Mesodermal cell (in vitro differentiated cells): ENCODE data around the gene IRF2.

Experiments
- H3K27ac ChIP-seq: 2 replicates; pipeline ENCODE4 v1.7.0; 2013; ENCODE audit warnings: mild to moderate bottlenecking, low read depth, low read length, moderate library complexity; ENCODE audit not compliant: severe bottlenecking
- H3K36me3 ChIP-seq: 2 replicates; pipeline ENCODE4 v1.7.1; 2013; ENCODE audit warnings: mild to moderate bottlenecking, low read length, moderate library complexity; ENCODE audit not compliant: control insufficient read depth, insufficient read depth
- H3K4me1 ChIP-seq: one replicate; pipeline ENCODE4 v1.7.1; 2013; ENCODE audit warnings: mild to moderate bottlenecking, low read length; ENCODE audit not compliant: insufficient read depth, control insufficient read depth, poor library complexity, severe bottlenecking
- H3K4me3 ChIP-seq: 2 replicates; pipeline ENCODE4 v1.7.0; 2013; ENCODE audit warnings: low read length, control low read depth, mild to moderate bottlenecking; ENCODE audit not compliant: insufficient read depth, poor library complexity, severe bottlenecking; ENCODE audit errors: extremely low read depth
- H3K9me3 ChIP-seq: 2 replicates; pipeline ENCODE4 v1.7.1; 2013; ENCODE audit warnings: mild to moderate bottlenecking, low read length, moderate library complexity; ENCODE audit not compliant: control insufficient read depth
- WGBS, 2 experiments: methylation state at CpG; one replicate each; pipeline ENCODE4 v1.1.5; 2013; ENCODE audit warnings: missing lambda C conversion rate in 2 of 2; ENCODE audit not compliant: insufficient coverage in 2 of 2; 5-methylcytosine and 5-hydroxymethylcytosine counted together

Gene IRF2

DNA sequence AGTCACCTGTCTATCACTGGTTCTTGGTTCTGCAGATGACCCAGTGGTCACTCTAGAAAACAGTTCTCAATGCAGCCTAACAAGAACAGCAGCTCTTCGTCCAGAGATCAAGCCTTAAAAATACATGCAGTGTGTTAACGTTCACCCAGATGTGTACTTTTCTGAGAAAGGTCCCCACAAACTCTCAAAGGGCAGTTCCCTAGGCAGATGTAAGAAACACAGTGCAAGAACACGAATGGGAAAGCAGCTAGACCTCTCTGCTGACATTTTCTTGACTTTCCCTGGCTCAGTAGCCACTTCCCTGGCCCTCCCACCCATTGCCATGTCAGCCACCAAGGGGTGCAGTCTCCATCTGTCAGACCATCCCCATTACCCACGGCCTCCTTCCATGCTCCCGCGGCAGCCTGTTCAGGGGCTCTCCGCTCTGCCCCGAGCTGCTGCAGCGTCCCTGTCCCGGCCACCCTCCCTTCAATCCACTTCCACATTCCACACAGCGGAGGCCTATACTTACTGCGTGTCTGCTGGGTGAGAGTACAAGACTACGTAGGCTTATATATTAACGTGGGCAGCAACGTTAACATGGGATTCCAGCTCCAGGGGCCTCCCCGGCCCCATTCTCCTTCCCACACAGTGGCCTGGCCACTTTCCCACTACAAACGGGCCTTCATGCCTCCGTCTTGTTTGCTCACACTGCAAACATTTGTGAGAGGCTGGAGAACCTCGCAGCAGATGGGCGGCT, 34.3 kb downstream of the IRF2 start:
- WGBS, 2 experiments: 90 to 94% methylated on average over 19 to 20 of the region's 20 CpGs
- H3K9me3 ChIP-seq: no peaks in the 10 kb centered on the region
- no peak overlapping the region for H3K27ac ChIP-seq
- H3K4me1 ChIP-seq: peaks cover 18% of the 10 kb centered on the region
- no peaks in the 10 kb centered on the region for H3K36me3 ChIP-seq
- H3K4me3 ChIP-seq: no peak overlapping the region

DNA sequence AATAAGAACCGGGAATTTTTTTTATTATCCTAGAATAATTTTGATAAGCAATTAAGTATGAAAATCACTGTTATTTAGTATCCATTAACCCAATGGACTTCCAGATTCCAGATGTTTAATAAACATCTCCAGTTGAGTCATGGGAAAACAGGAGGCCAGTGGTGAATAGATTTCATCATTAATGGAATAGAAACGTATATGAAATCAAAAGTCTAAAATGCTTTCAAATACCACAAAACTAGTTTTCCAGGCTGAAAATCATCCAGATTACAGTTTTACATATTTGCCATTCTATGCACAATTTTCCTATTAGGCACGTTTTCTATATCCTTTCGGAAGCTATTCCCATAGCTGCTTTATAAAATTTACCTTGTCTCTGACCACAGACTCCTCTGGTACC, 35.0 kb downstream of the IRF2 start:
- no peak overlapping the region for H3K4me3 ChIP-seq

DNA sequence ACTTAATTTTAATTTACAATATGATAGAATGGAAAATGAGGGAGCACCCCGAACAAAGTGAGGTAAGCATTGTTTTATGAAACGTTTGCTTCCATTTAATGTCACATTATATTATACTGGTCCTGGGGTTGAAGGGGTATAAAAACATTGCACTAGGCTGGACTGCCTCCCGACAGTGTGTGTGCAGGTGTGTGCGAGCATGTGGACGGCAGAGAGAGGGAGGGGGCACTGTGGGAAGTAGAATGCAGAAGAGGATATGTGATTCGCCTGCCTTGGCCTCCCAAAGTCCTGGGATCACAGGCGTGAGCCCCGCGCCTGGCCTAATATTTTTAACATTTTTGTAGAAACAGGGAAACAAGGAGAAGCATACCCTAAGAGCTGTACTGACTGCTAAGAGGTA, 36.0 kb downstream of the IRF2 start:
- 89 to 95% methylated on average over 7 of the region's 9 CpGs for WGBS, 2 experiments
- no peak overlapping the region for H3K27ac ChIP-seq
- peaks cover 9% of the 10 kb centered on the region for H3K36me3 ChIP-seq
- peaks cover 18% of the 10 kb centered on the region for H3K4me1 ChIP-seq
- no peak overlapping the region for H3K4me3 ChIP-seq
- no peaks in the 10 kb centered on the region for H3K9me3 ChIP-seq

More for the DNA sequence above, 35.0 kb downstream of the IRF2 start:
- 88 to 100% methylated on average over 2 to 3 of the region's 4 CpGs for WGBS, 2 experiments
- no peak overlapping the region for H3K27ac ChIP-seq
- H3K9me3 ChIP-seq: no peaks in the 10 kb centered on the region
- peaks cover 18% of the 10 kb centered on the region for H3K4me1 ChIP-seq
- H3K36me3 ChIP-seq: peaks cover 3% of the 10 kb centered on the region

DNA sequence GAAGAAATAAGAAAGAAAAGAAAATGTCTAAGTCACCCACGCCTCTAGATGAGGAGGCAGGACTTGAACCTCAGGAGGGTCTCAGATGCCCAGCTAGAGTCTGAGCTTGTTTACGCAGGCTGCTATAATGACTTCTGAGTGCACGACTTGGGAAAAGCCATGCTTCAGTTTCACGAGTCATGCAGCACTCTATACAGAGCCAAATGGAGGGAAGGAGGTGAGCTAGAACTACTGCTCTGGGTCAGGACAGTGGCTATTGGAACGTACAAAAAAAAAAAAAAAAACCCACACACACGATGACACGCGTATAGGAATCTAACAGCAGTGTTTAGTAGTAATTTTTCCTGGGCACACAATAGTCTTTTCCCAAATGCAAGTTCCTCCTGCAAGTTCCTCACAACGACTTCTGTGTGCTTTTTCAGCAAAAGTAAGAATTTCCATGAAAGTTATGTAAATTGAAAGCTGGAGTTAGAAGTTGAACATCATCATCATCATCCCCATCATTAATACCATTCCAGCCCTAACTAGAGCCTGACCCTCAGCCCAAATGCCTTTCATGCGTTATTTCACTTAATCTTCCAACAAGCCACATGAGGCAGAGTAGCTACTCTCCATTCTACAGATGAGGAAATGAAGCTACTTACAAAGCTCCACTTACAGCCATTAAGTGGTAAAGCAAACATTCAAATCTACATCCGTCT, 36.6 kb downstream of the IRF2 start:
- Histone ChIP-seq H3K27ac (peak overlapping the region; percentile 23), H3K9me3 (no peaks in the 10 kb centered on the region), H3K4me1 (peaks cover 18% of the 10 kb centered on the region), H3K4me3 (no peak overlapping the region), H3K36me3 (peaks cover 9% of the 10 kb centered on the region)
- 74 to 79% methylated on average over 5 to 7 of the region's 11 CpGs for WGBS, 2 experiments

DNA sequence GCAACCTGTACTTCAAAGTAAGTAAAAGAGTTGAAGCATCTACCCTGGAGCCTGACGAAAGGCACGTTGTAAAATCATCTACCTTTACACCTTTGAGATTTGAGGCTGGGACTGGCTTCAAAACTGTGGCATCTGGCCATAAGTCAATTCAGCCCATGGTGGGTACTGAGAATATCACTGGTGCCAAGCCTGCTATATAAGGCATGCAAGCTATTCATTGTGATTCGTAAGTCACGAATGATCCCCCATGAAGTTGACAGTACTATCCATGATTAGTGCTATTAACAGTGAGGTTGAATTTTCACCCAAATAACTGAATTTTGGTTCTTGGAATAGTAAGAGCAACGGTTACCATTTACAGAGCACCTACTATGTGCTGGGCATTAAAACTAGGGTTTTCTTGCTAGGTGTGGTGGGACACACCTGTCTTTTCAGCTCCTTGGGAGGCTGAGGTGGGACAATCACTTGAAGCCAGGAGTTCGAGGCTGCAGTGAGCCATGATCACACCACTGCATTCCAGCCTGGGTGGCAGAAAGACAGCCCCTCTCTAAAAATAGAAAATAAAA, 39.8 kb downstream of the IRF2 start:
- H3K36me3 ChIP-seq: peaks cover 9% of the 10 kb centered on the region
- WGBS, 2 experiments: 50 to 69% methylated on average over 2 to 5 of the region's 6 CpGs
- no peak overlapping the region for H3K27ac ChIP-seq
- peaks cover 3% of the 10 kb centered on the region for H3K4me1 ChIP-seq
- H3K4me3 ChIP-seq: no peak overlapping the region
- no peaks in the 10 kb centered on the region for H3K9me3 ChIP-seq

DNA sequence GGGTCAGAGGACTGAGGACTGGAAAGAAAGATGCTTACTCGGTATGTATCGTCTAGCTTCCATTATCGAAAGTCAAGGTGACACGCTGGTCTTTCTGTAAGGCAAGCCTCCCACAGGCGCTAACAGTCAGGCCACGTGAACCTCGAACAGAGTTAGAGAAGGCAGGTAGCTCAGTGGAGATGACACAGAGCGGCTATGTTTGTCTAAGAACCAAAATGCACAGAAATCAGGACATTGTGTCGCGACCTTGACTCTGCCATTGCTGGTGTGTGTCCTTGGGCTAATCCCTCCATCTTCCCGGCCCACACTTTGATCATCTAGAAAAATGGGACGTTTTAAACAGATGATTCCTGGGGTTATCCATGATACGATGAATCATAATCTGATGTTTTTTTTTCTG, 40.3 kb downstream of the IRF2 start:
- Histone ChIP-seq H3K4me1 (peaks cover 3% of the 10 kb centered on the region), H3K36me3 (peaks cover 9% of the 10 kb centered on the region), H3K4me3 (no peak overlapping the region), H3K27ac (no peak overlapping the region), H3K9me3 (no peaks in the 10 kb centered on the region)
- 93 to 96% methylated on average over 12 of the region's 13 CpGs for WGBS, 2 experiments

DNA sequence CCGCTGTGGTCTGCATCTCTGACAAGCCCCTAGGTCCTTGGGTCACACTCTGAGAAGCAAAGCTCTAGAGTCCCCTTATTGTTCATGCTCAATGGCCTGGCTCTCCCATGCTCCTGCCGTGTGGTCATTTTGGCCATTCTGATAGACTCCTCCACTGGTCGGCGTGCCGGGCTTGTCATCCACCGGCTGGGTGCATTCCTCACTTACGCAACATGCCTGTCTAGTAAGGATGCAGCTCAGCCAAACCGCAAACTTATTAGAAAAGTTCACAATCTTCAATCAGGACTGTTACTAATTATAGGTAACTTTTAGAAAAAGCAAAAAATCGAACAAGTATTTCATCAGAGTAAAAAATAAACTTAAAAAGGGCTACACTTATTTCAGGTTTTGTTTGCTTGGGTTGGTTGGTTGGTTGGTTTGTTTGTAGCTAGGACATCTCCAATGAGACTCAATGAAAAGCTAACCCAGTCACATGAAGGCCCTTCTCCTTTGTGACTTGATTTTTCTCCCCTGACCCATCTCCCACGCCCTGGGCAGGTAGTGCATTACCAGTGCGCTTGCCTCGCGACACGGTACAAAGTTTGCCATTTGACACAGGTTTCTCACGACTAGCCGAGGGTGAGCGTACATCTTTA, 41.0 kb downstream of the IRF2 start:
- H3K36me3 ChIP-seq: peaks cover 13% of the 10 kb centered on the region
- no peaks in the 10 kb centered on the region for H3K4me1 ChIP-seq
- 92 to 94% methylated on average over 10 to 15 of the region's 17 CpGs for WGBS, 2 experiments
- no peak overlapping the region for H3K4me3 ChIP-seq
- no peaks in the 10 kb centered on the region for H3K9me3 ChIP-seq
- no peak overlapping the region for H3K27ac ChIP-seq

DNA sequence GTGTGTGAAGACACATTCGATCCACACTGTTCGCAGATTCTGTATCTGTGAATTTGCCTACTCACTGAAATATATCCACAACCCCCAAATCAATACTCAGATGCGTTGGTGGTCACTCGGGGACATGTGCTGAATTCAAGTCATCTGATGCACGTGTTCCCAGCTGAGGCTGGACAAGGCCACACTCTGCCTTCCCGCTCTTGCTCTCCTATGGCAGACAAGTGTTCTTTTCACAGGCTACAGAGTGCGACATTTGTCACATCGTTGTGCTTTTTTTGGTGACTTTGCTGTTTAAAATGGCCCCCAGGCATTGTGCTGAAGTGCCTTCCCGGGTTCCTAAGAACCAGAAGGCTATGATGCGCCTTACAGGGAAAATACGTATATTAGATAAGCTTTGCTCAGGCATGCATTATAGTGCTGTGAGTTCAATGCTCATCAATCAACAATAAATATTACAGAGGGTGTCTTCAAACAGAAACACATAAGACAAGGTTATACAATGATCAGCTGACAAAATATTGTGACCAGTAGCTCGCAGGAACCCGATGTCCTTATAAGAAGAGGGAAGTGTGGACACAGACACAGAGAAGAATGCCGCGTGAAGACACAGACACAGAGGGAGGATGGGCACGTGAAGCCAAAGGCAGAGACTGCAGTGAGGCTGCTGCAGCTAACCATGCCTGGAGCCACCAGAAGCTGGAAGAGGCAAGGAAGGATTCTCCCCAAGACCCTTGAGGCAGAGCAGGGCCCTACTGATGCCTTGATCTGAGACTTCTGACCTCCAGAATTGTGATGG, 42.0 kb downstream of the IRF2 start:
- WGBS, 2 experiments: 87 to 93% methylated on average over 13 to 14 of the region's 16 CpGs
- H3K9me3 ChIP-seq: no peaks in the 10 kb centered on the region

DNA sequence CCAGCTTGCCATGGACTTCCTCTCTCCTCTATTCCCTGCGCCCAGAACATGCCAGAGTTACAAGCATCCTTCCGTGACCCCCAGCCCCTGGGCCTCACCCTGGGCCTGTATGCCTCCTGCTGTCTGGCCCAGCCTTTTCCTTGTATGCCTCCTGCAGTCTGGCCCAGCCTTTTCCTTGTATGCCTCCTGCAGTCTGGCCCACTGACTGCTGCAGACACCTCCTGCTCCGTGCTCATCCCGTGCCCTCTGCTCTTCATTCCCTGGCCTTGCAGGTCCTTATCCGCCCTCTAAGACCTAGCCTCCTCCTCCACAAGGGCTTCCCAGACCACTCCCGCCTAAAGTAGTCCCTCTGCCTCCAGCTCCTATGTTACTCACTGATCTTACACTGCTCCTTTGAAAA, 44.2 kb downstream of the IRF2 start:
- no peak overlapping the region for H3K27ac ChIP-seq
- WGBS, 2 experiments: 64 to 72% methylated on average over 5 to 6 of the region's 6 CpGs

More for the DNA sequence above, 42.0 kb downstream of the IRF2 start:
- Histone ChIP-seq H3K4me3 (no peak overlapping the region), H3K36me3 (peaks cover 20% of the 10 kb centered on the region), H3K4me1 (no peaks in the 10 kb centered on the region), H3K27ac (no peak overlapping the region)

DNA sequence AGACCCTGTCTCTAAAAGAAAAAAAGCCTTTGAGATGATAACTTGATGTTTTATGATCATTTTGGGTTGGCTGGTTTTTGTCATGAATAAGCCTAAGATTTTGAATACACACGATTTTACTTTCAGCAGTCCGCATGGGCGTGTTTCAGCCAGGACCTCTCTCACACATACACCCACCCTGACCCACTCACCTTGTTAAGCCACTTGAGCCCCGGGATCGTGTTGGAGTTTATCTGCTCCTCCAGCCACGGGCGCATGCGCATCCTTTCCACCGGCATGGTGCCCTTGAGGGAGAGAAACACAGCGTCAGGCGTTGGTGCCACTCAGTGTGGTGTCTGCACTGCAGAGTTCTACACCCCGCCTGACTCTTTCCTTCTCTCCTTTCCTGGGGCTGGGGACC, 45.6 kb downstream of the IRF2 start:
- peaks cover 29% of the 10 kb centered on the region for H3K36me3 ChIP-seq
- no peaks in the 10 kb centered on the region for H3K9me3 ChIP-seq
- no peaks in the 10 kb centered on the region for H3K4me1 ChIP-seq
- 95 to 100% methylated on average over 4 to 7 of the region's 12 CpGs for WGBS, 2 experiments
- no peak overlapping the region for H3K4me3 ChIP-seq
- H3K27ac ChIP-seq: no peak overlapping the region

More for the DNA sequence above, 44.2 kb downstream of the IRF2 start:
- peaks cover 31% of the 10 kb centered on the region for H3K36me3 ChIP-seq
- no peaks in the 10 kb centered on the region for H3K9me3 ChIP-seq
- no peak overlapping the region for H3K4me3 ChIP-seq
- H3K4me1 ChIP-seq: no peaks in the 10 kb centered on the region
